Gastrocnemius medialis (tissue), 4 donors: ENCODE data around the gene C4orf50. TPM values are rescaled to one million over a fixed set of nuclear protein-coding genes. Genes with fewer than 3 reads are reported as not detected.

ENCODE experiments used
- ATAC-seq, 2 donors: fragments of 150-250 bp; one replicate each; pipeline ENCODE4 v1.9.1; 2016
- DNase-seq, 2 donors: peaks; one replicate each; pipeline ENCODE4 v3.0.0-alpha.2; 2019
- H3K27ac ChIP-seq, 4 donors: fragments of 200-600 bp; sonication (generic); 1 replicate in 1 of 4; 2 replicates in 3 of 4; pipeline ENCODE4 v1.5.1; 2016 to 2018; ENCODE audit warnings: mild to moderate bottlenecking in 2 of 4, moderate library complexity in 1 of 4
- H3K27me3 ChIP-seq, 3 donors: fragments of 200-600 bp; sonication (generic) in 2 of 3; 1 replicate in 1 of 3; 2 replicates in 2 of 3; pipeline versions ENCODE4 v1.5.1 to v1.6.0; 2016 to 2019; ENCODE audit warnings: mild to moderate bottlenecking in 1 of 3, moderate library complexity in 1 of 3
- H3K36me3 ChIP-seq, 2 donors: fragments of 200-600 bp; sonication (generic) in 1 of 2; one replicate each; pipeline ENCODE4 v1.5.1; 2017 to 2018
- H3K4me1 ChIP-seq, 2 donors: fragments of 200-600 bp; sonication (generic) in 1 of 2; one replicate each; pipeline ENCODE4 v1.5.1; 2016 to 2017; ENCODE audit warnings: mild to moderate bottlenecking in 2 of 2
- H3K4me3 ChIP-seq, 4 donors: fragments of 200-600 bp; sonication (generic) in 3 of 4; 1 replicate in 1 of 4; 2 replicates in 3 of 4; pipeline ENCODE4 v1.5.1; 2016 to 2019; ENCODE audit warnings: mild to moderate bottlenecking in 2 of 4
- H3K9me3 ChIP-seq, 3 donors: fragments of 200-600 bp; sonication (generic) in 2 of 3; 1 replicate in 1 of 3; 2 replicates in 2 of 3; pipeline ENCODE4 v1.5.1; 2016 to 2019
- POLR2A ChIP-seq, 2 donors: fragments of 450-650 bp; IDR thresholded peaks; one replicate each; pipeline ENCODE4 v1.6.1; 2017; ENCODE audit warnings: antibody characterized with exemption in 2 of 2, mild to moderate bottlenecking in 2 of 2, moderate library complexity in 2 of 2
- in situ Hi-C, 4 donors: fragments of 200-750 bp; cut with MboI; loops; one replicate each; pipeline versions ENCODE4 v1.15.0 to v1.8.0; 2017; ENCODE audit warnings: low sequenced_read_pairs in 4 of 4
- intact Hi-C: fragments of 100-400 bp; cut with DNase I; formaldehyde crosslinking; loops from one replicate; pipeline ENCODE4 v1.15.1; 2023; ENCODE audit warnings: low total_unique reads
- total RNA-seq, 4 donors: library from RNA; depleted of rRNA; stranded (reverse); fragments of >200 nt; gene quantifications; one replicate each; pipeline versions ENCODE4 v1.1.0 to v1.2.3, GENCODE V29; 2016
- TF ChIP-seq, protein P1 (sequence below), 5 experiments: fragments of 450-650 bp in 3 of 5; fragments of 200-600 bp in 2 of 5; sonication (generic) in 2 of 5; IDR thresholded peaks in 4 of 5; conservative IDR thresholded peaks in 1 of 5; 1 replicate in 4 of 5; 2 replicates in 1 of 5; pipeline ENCODE4 v1.5.1; 2016 to 2019; ENCODE audit warnings: antibody characterized with exemption in 5 of 5, mild to moderate bottlenecking in 3 of 5, moderate library complexity in 3 of 5

The C4orf50 gene
- total RNA-seq, 4 donors from 2014 or later = 0.03 TPM; not detected in 3

DNA sequence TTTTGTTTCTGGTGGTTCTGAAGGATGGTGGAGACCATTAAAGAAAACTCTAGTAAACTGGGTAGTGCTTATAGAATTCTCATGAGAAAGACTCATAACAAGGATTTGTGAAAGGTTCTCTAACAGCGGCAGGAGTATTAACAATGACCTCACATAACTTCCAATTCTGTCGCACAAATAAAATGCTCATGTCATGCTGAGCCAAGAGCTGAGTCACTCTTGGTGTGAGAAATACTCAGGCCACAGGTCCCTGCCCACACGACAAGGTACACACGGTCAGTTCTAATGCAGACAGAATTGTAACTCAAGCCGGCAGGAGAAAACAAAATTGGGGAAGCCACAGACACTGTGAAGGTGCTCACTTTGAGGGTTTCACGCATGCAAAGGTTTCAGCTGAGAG lies 34.4 kb upstream of the C4orf50 start:
- DNase-seq (no peak), ATAC-seq (no peak)
- Histone ChIP-seq H3K4me1 (no peaks in the 10 kb centered on the region), H3K36me3 (no peaks in the 10 kb centered on the region), H3K27ac (no peak overlapping the region), H3K9me3 (peaks cover 0 to 2% (median 0%) of the 10 kb centered on the region in 3 donors), H3K27me3 (peaks cover 0 to 14% (median 0%) of the 10 kb centered on the region in 3 donors), H3K4me3 (no peak overlapping the region)
- in situ Hi-C loops = no loop called here
- intact Hi-C loops = no loop called here
- no peak for TF ChIP-seq POLR2A (IDR thresholded peaks at IDR 0.05)
- TF ChIP-seq, protein P1, sequence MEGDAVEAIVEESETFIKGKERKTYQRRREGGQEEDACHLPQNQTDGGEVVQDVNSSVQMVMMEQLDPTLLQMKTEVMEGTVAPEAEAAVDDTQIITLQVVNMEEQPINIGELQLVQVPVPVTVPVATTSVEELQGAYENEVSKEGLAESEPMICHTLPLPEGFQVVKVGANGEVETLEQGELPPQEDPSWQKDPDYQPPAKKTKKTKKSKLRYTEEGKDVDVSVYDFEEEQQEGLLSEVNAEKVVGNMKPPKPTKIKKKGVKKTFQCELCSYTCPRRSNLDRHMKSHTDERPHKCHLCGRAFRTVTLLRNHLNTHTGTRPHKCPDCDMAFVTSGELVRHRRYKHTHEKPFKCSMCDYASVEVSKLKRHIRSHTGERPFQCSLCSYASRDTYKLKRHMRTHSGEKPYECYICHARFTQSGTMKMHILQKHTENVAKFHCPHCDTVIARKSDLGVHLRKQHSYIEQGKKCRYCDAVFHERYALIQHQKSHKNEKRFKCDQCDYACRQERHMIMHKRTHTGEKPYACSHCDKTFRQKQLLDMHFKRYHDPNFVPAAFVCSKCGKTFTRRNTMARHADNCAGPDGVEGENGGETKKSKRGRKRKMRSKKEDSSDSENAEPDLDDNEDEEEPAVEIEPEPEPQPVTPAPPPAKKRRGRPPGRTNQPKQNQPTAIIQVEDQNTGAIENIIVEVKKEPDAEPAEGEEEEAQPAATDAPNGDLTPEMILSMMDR (IDR thresholded peaks at IDR 0.05 in 4 of 5, conservative IDR thresholded peaks at IDR 0.05 in 1 of 5) = no peak

DNA sequence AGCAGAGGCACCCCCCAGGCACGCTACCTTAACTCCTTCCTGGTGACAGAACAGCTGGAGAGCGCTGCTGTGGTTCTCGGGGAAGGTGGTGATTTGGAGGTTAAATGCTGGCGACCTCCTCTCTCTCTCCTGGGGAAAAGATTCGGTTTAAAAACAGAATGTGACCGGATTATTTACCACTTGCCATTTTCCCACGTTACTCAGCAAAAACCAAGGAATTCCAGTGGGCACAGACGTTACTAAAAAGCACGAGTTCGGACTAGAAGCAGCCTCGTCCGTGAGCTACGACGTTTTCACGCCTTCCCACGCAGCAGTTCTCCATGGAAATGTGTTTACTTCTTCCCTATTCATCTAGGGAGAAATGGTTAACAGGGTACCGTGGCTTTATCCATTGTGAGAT lies 32.3 kb upstream of the C4orf50 start:
- Histone ChIP-seq H3K27me3 (peaks cover 0 to 14% (median 0%) of the 10 kb centered on the region in 3 donors), H3K36me3 (no peaks in the 10 kb centered on the region), H3K4me3 (no peak overlapping the region), H3K4me1 (no peaks in the 10 kb centered on the region), H3K27ac (no peak overlapping the region), H3K9me3 (no peaks in the 10 kb centered on the region)
- intact Hi-C loops (no loop called here), in situ Hi-C loops (no loop called here)
- TF ChIP-seq, protein P1 (IDR thresholded peaks at IDR 0.05 in 4 of 5, conservative IDR thresholded peaks at IDR 0.05 in 1 of 5) = no peak
- no peak for TF ChIP-seq POLR2A (IDR thresholded peaks at IDR 0.05)
- no peak for ATAC-seq
- no peak for DNase-seq

DNA sequence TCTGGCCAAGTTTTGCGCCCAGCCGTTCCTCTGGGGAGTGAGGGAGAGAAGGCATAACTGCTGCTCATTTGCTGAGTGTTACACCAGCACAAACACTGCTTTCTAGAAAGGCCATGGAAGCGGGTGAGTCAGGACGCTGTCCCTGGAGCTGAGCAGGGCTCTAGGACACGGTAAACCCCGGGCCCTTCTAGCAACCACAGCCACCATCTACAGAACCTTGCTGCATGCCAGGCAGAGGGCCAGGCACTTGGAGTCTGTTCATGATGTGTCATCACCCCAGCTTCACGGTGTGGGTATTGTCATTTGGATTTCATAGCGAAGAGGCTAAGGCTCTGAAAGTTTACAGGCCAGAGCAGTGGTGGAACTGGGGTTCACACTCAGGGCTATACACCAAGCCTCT lies 31.8 kb upstream of the C4orf50 start:
- no peak for ATAC-seq
- TF ChIP-seq, protein P1 (IDR thresholded peaks at IDR 0.05 in 4 of 5, conservative IDR thresholded peaks at IDR 0.05 in 1 of 5) = no peak
- TF ChIP-seq POLR2A (IDR thresholded peaks at IDR 0.05) = no peak
- Histone ChIP-seq H3K27ac (no peak overlapping the region), H3K4me1 (no peaks in the 10 kb centered on the region), H3K4me3 (no peak overlapping the region), H3K36me3 (no peaks in the 10 kb centered on the region), H3K9me3 (no peaks in the 10 kb centered on the region), H3K27me3 (peaks cover 0 to 14% (median 0%) of the 10 kb centered on the region in 3 donors)
- DNase-seq = no peak
- intact Hi-C loops (no loop called here), in situ Hi-C loops (no loop called here)

DNA sequence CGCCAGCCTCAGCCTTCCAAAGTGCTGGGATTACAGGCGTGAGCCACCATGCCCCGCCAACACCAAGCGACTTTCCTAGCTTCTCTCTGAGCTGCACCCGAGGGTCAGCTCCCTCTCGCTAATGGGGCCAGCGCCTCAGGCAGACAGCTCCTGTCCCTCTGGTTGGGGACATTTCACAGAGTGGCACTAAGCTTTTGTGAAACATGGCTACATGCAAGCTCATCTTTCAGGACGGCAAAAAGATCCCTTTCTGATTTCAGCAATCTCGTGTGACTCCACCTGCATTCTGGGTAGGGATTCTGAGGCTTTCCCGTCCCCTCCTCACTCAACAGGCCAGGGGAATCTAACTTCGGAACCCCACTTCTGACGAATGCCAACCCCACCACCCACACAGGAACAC lies 31.0 kb upstream of the C4orf50 start:
- H3K27ac ChIP-seq = no peak overlapping the region
- DNase-seq = no peak
- H3K27me3 ChIP-seq = peaks cover 0 to 14% (median 0%) of the 10 kb centered on the region in 3 donors
- ATAC-seq = no peak
- H3K4me1 ChIP-seq = no peaks in the 10 kb centered on the region
- no peak for TF ChIP-seq POLR2A (IDR thresholded peaks at IDR 0.05)
- TF ChIP-seq, protein P1 (IDR thresholded peaks at IDR 0.05 in 4 of 5, conservative IDR thresholded peaks at IDR 0.05 in 1 of 5) = no peak
- no peaks in the 10 kb centered on the region for H3K36me3 ChIP-seq
- no peak overlapping the region for H3K4me3 ChIP-seq
- in situ Hi-C loops (no loop called here), intact Hi-C loops (no loop called here)
- H3K9me3 ChIP-seq = no peaks in the 10 kb centered on the region

DNA sequence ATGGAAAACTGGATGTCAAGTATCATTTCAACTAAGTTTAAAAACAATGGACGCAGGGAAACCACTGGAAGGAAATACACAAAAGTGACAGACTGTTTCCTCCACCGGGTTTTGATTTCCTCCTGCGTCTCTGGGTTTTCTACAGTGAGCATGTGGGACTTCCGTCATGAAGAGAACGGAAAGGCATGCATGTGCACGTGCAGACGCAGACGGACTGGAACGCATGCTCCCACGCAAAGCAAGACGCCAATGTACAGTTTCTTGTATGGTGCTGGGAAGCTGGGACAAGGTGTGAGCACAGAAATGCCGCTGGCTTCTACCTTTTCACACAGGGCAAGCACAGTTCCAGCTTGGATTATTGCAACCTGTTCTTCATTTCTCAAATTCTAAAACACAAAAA lies 30.3 kb upstream of the C4orf50 start:
- in situ Hi-C loops = no loop called here
- Histone ChIP-seq H3K4me3 (no peak overlapping the region), H3K27ac (no peak overlapping the region), H3K27me3 (peaks cover 0 to 19% (median 0%) of the 10 kb centered on the region in 3 donors), H3K36me3 (no peaks in the 10 kb centered on the region), H3K4me1 (no peaks in the 10 kb centered on the region), H3K9me3 (no peaks in the 10 kb centered on the region)
- TF ChIP-seq POLR2A (IDR thresholded peaks at IDR 0.05) = no peak
- TF ChIP-seq, protein P1 (IDR thresholded peaks at IDR 0.05 in 4 of 5, conservative IDR thresholded peaks at IDR 0.05 in 1 of 5) = no peak
- intact Hi-C loops = no loop called here
- no peak for ATAC-seq
- no peak for DNase-seq
